CD14-positive monocyte (primary cell): ENCODE data around the gene KCNAB1. TPM values are rescaled to one million over a fixed set of nuclear protein-coding genes. Genes with fewer than 3 reads are reported as not detected.

Experiments used
- DNase-seq, 3 donors: peaks; one replicate each; pipeline ENCODE4 v3.0.0-alpha.2; 2011 to 2022
- H2AFZ ChIP-seq: 2 replicates; pipeline ENCODE4 v1.6.0; 2012; ENCODE audit warnings: mild to moderate bottlenecking, low read depth, low read length, inconsistent platforms; ENCODE audit not compliant: insufficient read depth, poor library complexity, severe bottlenecking
- H3K27ac ChIP-seq, 2 donors: 1 replicate in 1 of 2; 2 replicates in 1 of 2; pipeline ENCODE4 v1.5.1; 2012 to 2013; ENCODE audit warnings: low read length in 2 of 2, control low read depth in 1 of 2, inconsistent platforms in 1 of 2, low read depth in 1 of 2, mild to moderate bottlenecking in 1 of 2
- H3K27me3 ChIP-seq, 2 donors: one replicate each; pipeline versions ENCODE4 v1.6.0 to v1.6.1; 2011 to 2013; ENCODE audit warnings: low read length in 2 of 2; ENCODE audit not compliant: control insufficient read depth in 2 of 2, insufficient read depth in 2 of 2
- H3K36me3 ChIP-seq, 2 donors: replicated peaks in 1 of 2; 1 replicate in 1 of 2; 2 replicates in 1 of 2; pipeline versions ENCODE4 v1.5.1 to v1.6.1; 2012 to 2013; ENCODE audit warnings: low read length in 2 of 2, control low read depth in 1 of 2, inconsistent platforms in 1 of 2, mild to moderate bottlenecking in 1 of 2; ENCODE audit not compliant: insufficient read depth in 2 of 2, control insufficient read depth in 1 of 2
- H3K4me1 ChIP-seq, 2 donors: 1 replicate in 1 of 2; 2 replicates in 1 of 2; pipeline versions ENCODE4 v1.5.1 to v1.6.1; 2012 to 2013; ENCODE audit warnings: low read length in 2 of 2, control low read depth in 1 of 2, inconsistent platforms in 1 of 2, mild to moderate bottlenecking in 1 of 2, moderate library complexity in 1 of 2; ENCODE audit not compliant: insufficient read depth in 2 of 2, control insufficient read depth in 1 of 2
- H3K4me2 ChIP-seq: replicated peaks from 2 replicates; pipeline ENCODE3; 2012; ENCODE audit warnings: low read length, moderate library complexity, mild to moderate bottlenecking; ENCODE audit not compliant: poor library complexity, severe bottlenecking; ENCODE audit errors: extremely low read depth
- H3K4me3 ChIP-seq, 3 experiments: fragments of 200-600 bp in 1 of 3; sonication (generic) in 1 of 3; replicated peaks in 1 of 3; 1 replicate in 2 of 3; 2 replicates in 1 of 3; pipeline ENCODE4 v1.5.1; 2011 to 2013; ENCODE audit warnings: low read length in 3 of 3, mild to moderate bottlenecking in 3 of 3, control low read depth in 2 of 3, low read depth in 2 of 3, inconsistent platforms in 1 of 3, moderate library complexity in 1 of 3
- H3K79me2 ChIP-seq: 2 replicates; pipeline ENCODE4 v1.6.0; 2012; ENCODE audit warnings: mild to moderate bottlenecking, control low read depth, inconsistent platforms, low read length, moderate library complexity; ENCODE audit not compliant: insufficient read depth
- H3K9ac ChIP-seq: 2 replicates; pipeline ENCODE4 v1.6.0; 2017; ENCODE audit warnings: low read length, mild to moderate bottlenecking; ENCODE audit not compliant: insufficient read depth, poor library complexity, severe bottlenecking
- H3K9me3 ChIP-seq, 2 donors: replicated peaks in 1 of 2; 1 replicate in 1 of 2; 2 replicates in 1 of 2; pipeline versions ENCODE4 v1.5.1 to v1.6.1; 2012 to 2013; ENCODE audit warnings: low read length in 2 of 2, control low read depth in 1 of 2; ENCODE audit not compliant: control insufficient read depth in 1 of 2, insufficient read depth in 1 of 2
- H4K20me1 ChIP-seq: 2 replicates; pipeline ENCODE4 v1.6.0; 2012; ENCODE audit warnings: mild to moderate bottlenecking, low read length, control low read depth, moderate library complexity; ENCODE audit not compliant: insufficient read depth
- H3K27ac Mint-ChIP-seq, 7 donors: one replicate each; pipeline ENCODE4 v1.8.0; 2020; ENCODE audit warnings: mild to moderate bottlenecking in 7 of 7, mixed read lengths in 7 of 7, moderate library complexity in 6 of 7, inconsistent platforms in 2 of 7
- H3K27me3 Mint-ChIP-seq, 3 donors: one replicate each; pipeline ENCODE4 v1.8.0; 2021 to 2022; ENCODE audit warnings: low read depth in 3 of 3, mild to moderate bottlenecking in 3 of 3, mixed read lengths in 3 of 3, moderate library complexity in 3 of 3, inconsistent platforms in 1 of 3
- H3K36me3 Mint-ChIP-seq, 2 donors: one replicate each; pipeline ENCODE4 v1.8.0; 2020; ENCODE audit warnings: mixed read lengths in 2 of 2, inconsistent platforms in 1 of 2, mild to moderate bottlenecking in 1 of 2
- H3K4me1 Mint-ChIP-seq: one replicate; pipeline ENCODE4 v1.8.0; 2020; ENCODE audit warnings: mild to moderate bottlenecking, mixed read lengths
- H3K4me3 Mint-ChIP-seq, 2 donors: one replicate each; pipeline ENCODE4 v1.8.0; 2020; ENCODE audit warnings: mild to moderate bottlenecking in 2 of 2, mixed read lengths in 2 of 2, moderate library complexity in 1 of 2
- H3K9me3 Mint-ChIP-seq, 7 donors: one replicate each; pipeline ENCODE4 v1.8.0; 2020 to 2022; ENCODE audit warnings: mixed read lengths in 7 of 7, mild to moderate bottlenecking in 6 of 7, moderate library complexity in 6 of 7, inconsistent platforms in 2 of 7
- WGBS: methylation state at CpG from one replicate; pipeline ENCODE4 v1.1.5; 2013; ENCODE audit warnings: missing lambda C conversion rate; ENCODE audit not compliant: insufficient coverage; 5-methylcytosine and 5-hydroxymethylcytosine counted together
- intact Hi-C, 2 donors: fragments of 100-400 bp; cut with micrococcal nuclease; formaldehyde crosslinking; loops; one replicate each; pipeline versions ENCODE4 v1.15.0 to v1.15.1; 2023
- polyA plus RNA-seq, 3 donors: library from polyadenylated mRNA; depleted of rRNA in 1 of 3; unstranded in 2 of 3; stranded (reverse) in 1 of 3; fragments of 300-500 nt in 2 of 3; fragments of >200 nt in 1 of 3; fragmentation: Illumina TruSeq in 2 of 3; gene quantifications; 1 replicate in 2 of 3; 2 replicates in 1 of 3; pipeline ENCODE4 v1.2.3, GENCODE V29; 2012 to 2021
- TF ChIP-seq, protein P1 (sequence below): fragments of 200-600 bp; IDR thresholded peaks from one replicate; pipeline ENCODE4 v1.8.0; 2022; ENCODE audit warnings: antibody characterized with exemption, mild to moderate bottlenecking

KCNAB1 gene
- polyA plus RNA-seq, 3 donors = 0.08 to 0.14 TPM; not detected in 1

DNA sequence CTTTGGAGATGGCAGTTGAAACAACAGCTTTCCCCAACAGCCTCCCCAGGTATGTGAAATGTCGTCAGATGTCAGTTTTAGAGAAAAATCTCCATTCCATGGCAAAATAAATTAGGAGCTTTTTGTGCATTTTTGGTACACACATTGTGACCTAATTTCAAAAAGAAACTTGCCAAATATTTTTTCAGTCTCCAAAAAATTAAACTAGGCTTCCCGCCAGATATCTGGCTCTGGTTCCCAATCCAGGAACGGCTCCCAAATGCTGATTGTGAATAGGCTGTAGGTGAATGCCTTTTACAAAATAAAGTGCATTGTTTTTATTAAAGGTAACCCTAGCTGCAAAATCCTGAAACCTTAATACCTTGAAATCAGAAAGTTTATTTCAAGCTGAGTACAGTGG is 10.9 kb downstream of the KCNAB1 start:
- Mint-ChIP-seq H3K4me1 (no peaks in the 10 kb centered on the region), H3K4me3 (no peak overlapping the region), H3K36me3 (no peaks in the 10 kb centered on the region), H3K27me3 (peaks cover 0 to 4% (median 4%) of the 10 kb centered on the region in 3 donors), H3K9me3 (no peaks in the 10 kb centered on the region), H3K27ac (no peak overlapping the region)
- no CpG with 5 or more reads among the region's 3 CpGs for WGBS
- intact Hi-C loops = no loop called here
- Histone ChIP-seq H3K79me2 (no peaks in the 10 kb centered on the region), H3K4me1 (no peaks in the 10 kb centered on the region), H2AFZ (no peak overlapping the region), H3K36me3 (no peaks in the 10 kb centered on the region), H3K4me2 (no peak overlapping the region), H3K27ac (no peak overlapping the region), H4K20me1 (no peaks in the 10 kb centered on the region), H3K27me3 (no peaks in the 10 kb centered on the region), H3K9me3 (no peaks in the 10 kb centered on the region), H3K4me3 (no peak overlapping the region), H3K9ac (no peak overlapping the region)
- TF ChIP-seq, protein P1, sequence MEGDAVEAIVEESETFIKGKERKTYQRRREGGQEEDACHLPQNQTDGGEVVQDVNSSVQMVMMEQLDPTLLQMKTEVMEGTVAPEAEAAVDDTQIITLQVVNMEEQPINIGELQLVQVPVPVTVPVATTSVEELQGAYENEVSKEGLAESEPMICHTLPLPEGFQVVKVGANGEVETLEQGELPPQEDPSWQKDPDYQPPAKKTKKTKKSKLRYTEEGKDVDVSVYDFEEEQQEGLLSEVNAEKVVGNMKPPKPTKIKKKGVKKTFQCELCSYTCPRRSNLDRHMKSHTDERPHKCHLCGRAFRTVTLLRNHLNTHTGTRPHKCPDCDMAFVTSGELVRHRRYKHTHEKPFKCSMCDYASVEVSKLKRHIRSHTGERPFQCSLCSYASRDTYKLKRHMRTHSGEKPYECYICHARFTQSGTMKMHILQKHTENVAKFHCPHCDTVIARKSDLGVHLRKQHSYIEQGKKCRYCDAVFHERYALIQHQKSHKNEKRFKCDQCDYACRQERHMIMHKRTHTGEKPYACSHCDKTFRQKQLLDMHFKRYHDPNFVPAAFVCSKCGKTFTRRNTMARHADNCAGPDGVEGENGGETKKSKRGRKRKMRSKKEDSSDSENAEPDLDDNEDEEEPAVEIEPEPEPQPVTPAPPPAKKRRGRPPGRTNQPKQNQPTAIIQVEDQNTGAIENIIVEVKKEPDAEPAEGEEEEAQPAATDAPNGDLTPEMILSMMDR = no peak
- no peak for DNase-seq

DNA sequence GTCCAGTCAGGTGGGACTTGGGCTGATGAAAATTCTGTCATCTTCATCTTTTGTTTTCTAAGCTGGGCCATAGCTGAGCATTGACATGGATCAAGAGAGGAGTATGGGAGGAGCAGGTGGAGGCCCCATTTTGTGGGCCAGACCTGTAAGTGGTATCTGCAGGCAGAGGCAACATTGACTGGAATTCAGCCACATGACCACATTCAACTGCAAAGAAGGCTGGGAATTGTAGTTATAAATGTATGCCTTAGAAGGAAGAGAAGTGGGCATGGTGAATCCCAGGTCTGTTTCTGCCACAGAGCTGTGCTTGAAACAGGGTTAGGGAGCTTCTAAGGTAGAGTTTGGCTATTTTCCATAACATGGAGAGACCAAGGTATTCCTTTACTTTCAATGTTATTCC is 11.4 kb downstream of the KCNAB1 start:
- Histone ChIP-seq H3K4me3 (no peak overlapping the region), H3K9me3 (no peaks in the 10 kb centered on the region), H3K9ac (no peak overlapping the region), H3K27ac (no peak overlapping the region), H4K20me1 (no peaks in the 10 kb centered on the region), H2AFZ (no peak overlapping the region), H3K36me3 (no peaks in the 10 kb centered on the region), H3K27me3 (no peaks in the 10 kb centered on the region), H3K4me2 (no peak overlapping the region), H3K79me2 (no peaks in the 10 kb centered on the region), H3K4me1 (no peaks in the 10 kb centered on the region)
- Mint-ChIP-seq H3K36me3 (no peaks in the 10 kb centered on the region), H3K4me3 (no peak overlapping the region), H3K9me3 (no peaks in the 10 kb centered on the region), H3K27me3 (peaks cover 1 to 4% (median 3%) of the 10 kb centered on the region in 3 donors), H3K4me1 (no peaks in the 10 kb centered on the region), H3K27ac (peak overlapping the region in 1 of 7 donors; percentile 27)
- intact Hi-C loops = no loop called here
- TF ChIP-seq, protein P1 = no peak
- DNase-seq = no peak
